Fibroblast of lung (primary cell): ENCODE measurements around the gene ZNF804A.

ENCODE experiments used
- EZH2 ChIP-seq: IDR thresholded peaks from 2 replicates; pipeline ENCODE4 v1.5.1; 2012; ENCODE audit warnings: low read length, control low read depth, mild to moderate bottlenecking; ENCODE audit errors: missing control alignments
- TF ChIP-seq, protein P1 (sequence below), 2 donors: IDR thresholded peaks in 1 of 2; conservative IDR thresholded peaks in 1 of 2; 1 replicate in 1 of 2; 2 replicates in 1 of 2; pipeline ENCODE4 v1.5.1; 2011 to 2012; ENCODE audit warnings: low read length in 2 of 2, control low read depth in 1 of 2, inconsistent platforms in 1 of 2, low read depth in 1 of 2, mild to moderate bottlenecking in 1 of 2

GRCh38 chr2:184945824-184946223 is 347.5 kb downstream of the ZNF804A start:
- TF ChIP-seq, protein P1, sequence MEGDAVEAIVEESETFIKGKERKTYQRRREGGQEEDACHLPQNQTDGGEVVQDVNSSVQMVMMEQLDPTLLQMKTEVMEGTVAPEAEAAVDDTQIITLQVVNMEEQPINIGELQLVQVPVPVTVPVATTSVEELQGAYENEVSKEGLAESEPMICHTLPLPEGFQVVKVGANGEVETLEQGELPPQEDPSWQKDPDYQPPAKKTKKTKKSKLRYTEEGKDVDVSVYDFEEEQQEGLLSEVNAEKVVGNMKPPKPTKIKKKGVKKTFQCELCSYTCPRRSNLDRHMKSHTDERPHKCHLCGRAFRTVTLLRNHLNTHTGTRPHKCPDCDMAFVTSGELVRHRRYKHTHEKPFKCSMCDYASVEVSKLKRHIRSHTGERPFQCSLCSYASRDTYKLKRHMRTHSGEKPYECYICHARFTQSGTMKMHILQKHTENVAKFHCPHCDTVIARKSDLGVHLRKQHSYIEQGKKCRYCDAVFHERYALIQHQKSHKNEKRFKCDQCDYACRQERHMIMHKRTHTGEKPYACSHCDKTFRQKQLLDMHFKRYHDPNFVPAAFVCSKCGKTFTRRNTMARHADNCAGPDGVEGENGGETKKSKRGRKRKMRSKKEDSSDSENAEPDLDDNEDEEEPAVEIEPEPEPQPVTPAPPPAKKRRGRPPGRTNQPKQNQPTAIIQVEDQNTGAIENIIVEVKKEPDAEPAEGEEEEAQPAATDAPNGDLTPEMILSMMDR (conservative IDR thresholded peaks at IDR 0.05 in 1 of 2, IDR thresholded peaks at IDR 0.05 in 1 of 2; ENCODE audit: low read depth in 1 of 2, low read length in 2 of 2): no peak
- no peak for TF ChIP-seq EZH2
